GM12878 (cell line): ENCODE data around the gene PLXNA4. TPM values are rescaled to one million over a fixed set of nuclear protein-coding genes. Genes with fewer than 3 reads are reported as not detected.

ENCODE experiments used
- ATAC-seq: fragments of 200-7000 bp; cut with Tn5 transposase; 3 replicates; pipeline ENCODE4 v1.9.1; 2020; ENCODE audit warnings: mild to moderate bottlenecking, moderate library complexity
- BruUV-seq: library from RNA; stranded (reverse); fragments of 400-500 nt; replicated peaks from 2 replicates; lab custom pipeline; 2021; lab: Mats Ljungman, UMichigan
- CTCF ChIA-PET: fragments of 300-600 bp; sonication (Branson Sonifier 250); formaldehyde crosslinking; extraction: SDS; loops from one replicate; lab custom pipeline; 2021; ENCODE audit warnings: inconsistent platforms; lab: Yijun Ruan, JAX
- POLR2A ChIA-PET: fragments of 350-600 bp; formaldehyde crosslinking; extraction: SDS; loops from one replicate; lab custom pipeline; 2021; ENCODE audit warnings: inconsistent platforms; lab: Charles Lee
- RAD21 ChIA-PET: fragments of 300-600 bp; sonication (Branson Sonifier 250); formaldehyde crosslinking; loops from one replicate; lab custom pipeline; 2023; ENCODE audit warnings: antibody characterized with exemption; ENCODE audit not compliant: unreplicated experiment; lab: Charles Lee
- SMC1A ChIA-PET: fragments of 300-600 bp; sonication (Branson Sonifier 250); formaldehyde crosslinking; loops from one replicate; lab custom pipeline; 2023; ENCODE audit not compliant: unreplicated experiment, uncharacterized antibody; lab: Charles Lee
- DNase-seq: peaks from one replicate; pipeline ENCODE4 v3.0.0-alpha.2; 2011; ENCODE audit warnings: low read depth, low spot score
- FAIRE-seq: peaks from 3 replicates; lab custom pipeline; 2011; peaks lifted over from hg19 to GRCh38; lab: Jason Lieb, UNC
- H2AFZ ChIP-seq: 2 replicates; pipeline ENCODE4 v1.6.0; 2011; ENCODE audit warnings: low read depth, low read length, control low read depth; ENCODE audit not compliant: control insufficient read depth
- H3K27ac ChIP-seq: 2 replicates; pipeline ENCODE4 v1.5.1; 2011; ENCODE audit warnings: control low read depth; ENCODE audit not compliant: control insufficient read depth, insufficient read depth
- H3K27me3 ChIP-seq, 2 experiments: replicated peaks in 1 of 2; 2 replicates each; pipeline versions ENCODE4 v1.6.0 to v1.6.1; 2011; ENCODE audit warnings: low read length in 1 of 2; ENCODE audit not compliant: control insufficient read depth in 2 of 2, insufficient read depth in 2 of 2
- H3K36me3 ChIP-seq, 2 experiments: 2 replicates each; pipeline ENCODE4 v1.5.1; 2011; ENCODE audit warnings: low read length in 1 of 2; ENCODE audit not compliant: control insufficient read depth in 2 of 2, insufficient read depth in 2 of 2
- H3K4me1 ChIP-seq: 2 replicates; pipeline ENCODE4 v1.6.1; 2011; ENCODE audit warnings: mild to moderate bottlenecking, low read length, moderate library complexity, mixed read lengths; ENCODE audit not compliant: control insufficient read depth, insufficient read depth
- H3K4me2 ChIP-seq: 2 replicates; pipeline ENCODE4 v1.6.0; 2011; ENCODE audit warnings: control low read depth; ENCODE audit not compliant: control insufficient read depth, insufficient read depth
- H3K4me3 ChIP-seq: fragments of 200-600 bp; sonication (generic); 2 replicates; pipeline ENCODE4 v1.5.1; 2016
- H3K79me2 ChIP-seq: 2 replicates; pipeline ENCODE4 v1.6.0; 2011; ENCODE audit warnings: low read length; ENCODE audit not compliant: control insufficient read depth, insufficient read depth
- H3K9ac ChIP-seq: 2 replicates; pipeline ENCODE4 v1.8.0; 2011; ENCODE audit warnings: low read length, control low read depth, mixed read lengths; ENCODE audit not compliant: control insufficient read depth, insufficient read depth
- H3K9me3 ChIP-seq: replicated peaks from 3 replicates; pipeline ENCODE4 v1.5.1; 2011; ENCODE audit warnings: mild to moderate bottlenecking, low read length; ENCODE audit not compliant: control insufficient read depth, insufficient read depth
- H4K20me1 ChIP-seq: 2 replicates; pipeline ENCODE4 v1.6.0; 2011; ENCODE audit not compliant: control insufficient read depth, insufficient read depth
- EGR1 ChIP-seq, 2 experiments: IDR thresholded peaks; 1 replicate in 1 of 2; 2 replicates in 1 of 2; pipeline ENCODE4 v1.6.1; 2011 to 2012; ENCODE audit warnings: low read depth in 2 of 2, low read length in 2 of 2, borderline replicate concordance in 1 of 2, mild to moderate bottlenecking in 1 of 2, moderate library complexity in 1 of 2
- ETV6 ChIP-seq, 2 experiments: fragments of 450-650 bp in 1 of 2; IDR thresholded peaks in 1 of 2; conservative IDR thresholded peaks in 1 of 2; 2 replicates each; pipeline ENCODE4 v1.6.1; 2014; ENCODE audit warnings: antibody characterized with exemption in 1 of 2, borderline replicate concordance in 1 of 2, low read depth in 1 of 2, mild to moderate bottlenecking in 1 of 2, moderate library complexity in 1 of 2
- MTA2 ChIP-seq: fragments of 450-650 bp; IDR thresholded peaks from 2 replicates; pipeline ENCODE4 v1.6.1; 2016; ENCODE audit warnings: low read depth, mild to moderate bottlenecking, moderate library complexity
- NBN ChIP-seq: fragments of 450-650 bp; IDR thresholded peaks from 2 replicates; pipeline ENCODE4 v1.6.1; 2016
- PML ChIP-seq: IDR thresholded peaks from 2 replicates; pipeline ENCODE4 v1.6.1; 2012; ENCODE audit warnings: low read length, inconsistent platforms
- POLR2AphosphoS2 ChIP-seq: IDR thresholded peaks from 2 replicates; pipeline ENCODE4 v1.6.1; 2011; ENCODE audit warnings: low read depth, mild to moderate bottlenecking, low read length, improper control_type of control experiment, moderate library complexity
- RCOR1 ChIP-seq: conservative IDR thresholded peaks from 2 replicates; pipeline ENCODE4 v1.6.1; 2012; ENCODE audit warnings: low read depth, low read length, improper control_type of control experiment
- SIX5 ChIP-seq: IDR thresholded peaks from 2 replicates; pipeline ENCODE4 v1.6.1; 2011; ENCODE audit warnings: mild to moderate bottlenecking, low read depth, low read length, moderate library complexity; ENCODE audit not compliant: severe bottlenecking
- STAT3 ChIP-seq: IDR thresholded peaks from 2 replicates; pipeline ENCODE4 v1.6.1; 2011; ENCODE audit warnings: low read depth, low read length, improper control_type of control experiment
- SUZ12 ChIP-seq: fragments of 200-600 bp; sonication (generic); IDR thresholded peaks from one replicate; pipeline ENCODE4 v1.6.1; 2018; ENCODE audit warnings: antibody characterized with exemption, mild to moderate bottlenecking; ENCODE audit not compliant: unreplicated experiment
- TCF12 ChIP-seq: IDR thresholded peaks from 2 replicates; pipeline ENCODE4 v1.6.1; 2011; ENCODE audit warnings: low read depth, mild to moderate bottlenecking, low read length
- ZNF207 ChIP-seq: fragments of 450-650 bp; IDR thresholded peaks from 2 replicates; pipeline ENCODE4 v1.6.1; 2014; ENCODE audit warnings: antibody characterized with exemption, mild to moderate bottlenecking, borderline replicate concordance
- ZNF274 ChIP-seq: IDR thresholded peaks from one replicate; pipeline ENCODE4 v1.8.0; 2011; ENCODE audit not compliant: insufficient read length, insufficient read depth
- WGBS: methylation state at CpG from one replicate; pipeline ENCODE4 v1.1.6; 2016; ENCODE audit warnings: low lambda C conversion rate; ENCODE audit not compliant: insufficient replicate concordance, insufficient coverage; ENCODE audit errors: missing lambda C conversion rate; 5-methylcytosine and 5-hydroxymethylcytosine counted together
- in situ Hi-C: fragments of 300-500 bp; cut with MboI; formaldehyde crosslinking; loops from 9 replicates; pipeline ENCODE4 v1.14.3; 2018; ENCODE audit warnings: mixed read lengths
- intact Hi-C: fragments of 100-400 bp; cut with micrococcal nuclease; formaldehyde crosslinking; loops from one replicate; pipeline ENCODE4 v1.14.2; 2022; ENCODE audit not compliant: unreplicated experiment
- polyA plus RNA-seq, 11 experiments: library from polyadenylated mRNA; depleted of rRNA in 4 of 11; unstranded in 6 of 11; stranded (reverse) in 5 of 11; fragments of >200 nt; fragmentation: Nextera tagmentation in 4 of 11; fragmentation: Illumina TruSeq in 1 of 11; extraction: Ambion mirVana in 4 of 11; extraction: Trizol in 1 of 11; gene quantifications; 1 replicate in 1 of 11; 2 replicates in 10 of 11; pipeline versions ENCODE4 v1.2.1 to v1.2.3, GENCODE V29; 2011 to 2016; ENCODE audit warnings: inconsistent platforms in 2 of 11, missing spikeins in 2 of 11, low read depth in 1 of 11
- total RNA-seq, 4 experiments: library from RNA; depleted of rRNA in 3 of 4; stranded (reverse); fragments of >200 nt in 3 of 4; fragmentation: Illumina TruSeq in 1 of 4; extraction: Trizol in 1 of 4; gene quantifications; 2 replicates each; pipeline versions ENCODE4 v1.2.1 to v1.2.3, GENCODE V29; 2013 to 2021
- TF ChIP-seq, protein P1 (sequence below): IDR thresholded peaks from 2 replicates; pipeline ENCODE4 v1.6.1; 2012; ENCODE audit warnings: improper control_type of control experiment, low read depth, low read length; ENCODE audit not compliant: insufficient replicate concordance
- TF ChIP-seq, protein P2 (sequence below): IDR thresholded peaks from 2 replicates; pipeline ENCODE4 v1.6.1; 2011; ENCODE audit warnings: borderline replicate concordance, low read depth, mild to moderate bottlenecking, moderate library complexity, mixed read lengths, low read length; ENCODE audit not compliant: insufficient read depth; ENCODE audit errors: extremely low read length

PLXNA4 gene
- total and polyA plus RNA-seq, 10 of the 15 experiments (the other 5 are each of a cell fraction or from before 2014, with no cell fraction given), result 0.03 TPM; not detected in 9

GRCh38 chr7:132400561-132401142 is 175.6 kb downstream of the PLXNA4 start:
- no peak overlapping the region for H3K27ac ChIP-seq
- WGBS, result 28% methylated on average over 10 of the region's 10 CpGs
- no peak for ATAC-seq
- TF ChIP-seq SUZ12, result no peak
- no peak for TF ChIP-seq TCF12
- no peak for TF ChIP-seq RCOR1
- no peak for TF ChIP-seq STAT3
- TF ChIP-seq, protein P1, sequence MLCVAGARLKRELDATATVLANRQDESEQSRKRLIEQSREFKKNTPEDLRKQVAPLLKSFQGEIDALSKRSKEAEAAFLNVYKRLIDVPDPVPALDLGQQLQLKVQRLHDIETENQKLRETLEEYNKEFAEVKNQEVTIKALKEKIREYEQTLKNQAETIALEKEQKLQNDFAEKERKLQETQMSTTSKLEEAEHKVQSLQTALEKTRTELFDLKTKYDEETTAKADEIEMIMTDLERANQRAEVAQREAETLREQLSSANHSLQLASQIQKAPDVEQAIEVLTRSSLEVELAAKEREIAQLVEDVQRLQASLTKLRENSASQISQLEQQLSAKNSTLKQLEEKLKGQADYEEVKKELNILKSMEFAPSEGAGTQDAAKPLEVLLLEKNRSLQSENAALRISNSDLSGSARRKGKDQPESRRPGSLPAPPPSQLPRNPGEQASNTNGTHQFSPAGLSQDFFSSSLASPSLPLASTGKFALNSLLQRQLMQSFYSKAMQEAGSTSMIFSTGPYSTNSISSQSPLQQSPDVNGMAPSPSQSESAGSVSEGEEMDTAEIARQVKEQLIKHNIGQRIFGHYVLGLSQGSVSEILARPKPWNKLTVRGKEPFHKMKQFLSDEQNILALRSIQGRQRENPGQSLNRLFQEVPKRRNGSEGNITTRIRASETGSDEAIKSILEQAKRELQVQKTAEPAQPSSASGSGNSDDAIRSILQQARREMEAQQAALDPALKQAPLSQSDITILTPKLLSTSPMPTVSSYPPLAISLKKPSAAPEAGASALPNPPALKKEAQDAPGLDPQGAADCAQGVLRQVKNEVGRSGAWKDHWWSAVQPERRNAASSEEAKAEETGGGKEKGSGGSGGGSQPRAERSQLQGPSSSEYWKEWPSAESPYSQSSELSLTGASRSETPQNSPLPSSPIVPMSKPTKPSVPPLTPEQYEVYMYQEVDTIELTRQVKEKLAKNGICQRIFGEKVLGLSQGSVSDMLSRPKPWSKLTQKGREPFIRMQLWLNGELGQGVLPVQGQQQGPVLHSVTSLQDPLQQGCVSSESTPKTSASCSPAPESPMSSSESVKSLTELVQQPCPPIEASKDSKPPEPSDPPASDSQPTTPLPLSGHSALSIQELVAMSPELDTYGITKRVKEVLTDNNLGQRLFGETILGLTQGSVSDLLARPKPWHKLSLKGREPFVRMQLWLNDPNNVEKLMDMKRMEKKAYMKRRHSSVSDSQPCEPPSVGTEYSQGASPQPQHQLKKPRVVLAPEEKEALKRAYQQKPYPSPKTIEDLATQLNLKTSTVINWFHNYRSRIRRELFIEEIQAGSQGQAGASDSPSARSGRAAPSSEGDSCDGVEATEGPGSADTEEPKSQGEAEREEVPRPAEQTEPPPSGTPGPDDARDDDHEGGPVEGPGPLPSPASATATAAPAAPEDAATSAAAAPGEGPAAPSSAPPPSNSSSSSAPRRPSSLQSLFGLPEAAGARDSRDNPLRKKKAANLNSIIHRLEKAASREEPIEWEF, result no peak
- TF ChIP-seq PML, result no peak
- no peak for TF ChIP-seq ZNF274
- TF ChIP-seq MTA2, result no peak
- TF ChIP-seq EGR1 (IDR thresholded peaks at IDR 0.05; ENCODE audit: borderline replicate concordance in 1 of 2, low read depth in 2 of 2, low read length in 2 of 2), result no peak
- TF ChIP-seq SIX5, result no peak
- TF ChIP-seq, protein P2, sequence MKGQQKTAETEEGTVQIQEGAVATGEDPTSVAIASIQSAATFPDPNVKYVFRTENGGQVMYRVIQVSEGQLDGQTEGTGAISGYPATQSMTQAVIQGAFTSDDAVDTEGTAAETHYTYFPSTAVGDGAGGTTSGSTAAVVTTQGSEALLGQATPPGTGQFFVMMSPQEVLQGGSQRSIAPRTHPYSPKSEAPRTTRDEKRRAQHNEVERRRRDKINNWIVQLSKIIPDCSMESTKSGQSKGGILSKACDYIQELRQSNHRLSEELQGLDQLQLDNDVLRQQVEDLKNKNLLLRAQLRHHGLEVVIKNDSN, result no peak
- TF ChIP-seq ZNF207, result no peak
- no peak for TF ChIP-seq NBN
- TF ChIP-seq ETV6 (conservative IDR thresholded peaks at IDR 0.05 in 1 of 2, IDR thresholded peaks at IDR 0.05 in 1 of 2; ENCODE audit: borderline replicate concordance in 1 of 2, low read depth in 1 of 2), result no peak
- no peak for TF ChIP-seq POLR2AphosphoS2
- TF ChIP-seq, all 136 proteins: peak for 0
- ChIA-PET SMC1A (interaction anchor here (0.6 kb wide), 1 partner anchor 116 kb away, joined by 3 read pairs; no protein-coding TSS in a partner anchor), POLR2A (no interaction called here), RAD21 (no interaction called here), CTCF (no interaction called here)
- DNase-seq (no peak), FAIRE-seq (no peak)
- Histone ChIP-seq H3K79me2 (no peaks in the 10 kb centered on the region), H4K20me1 (no peaks in the 10 kb centered on the region), H3K9ac (no peak overlapping the region), H3K9me3 (no peaks in the 10 kb centered on the region), H3K36me3 (no peaks in the 10 kb centered on the region), H3K4me1 (no peaks in the 10 kb centered on the region), H3K4me3 (no peak overlapping the region), H3K4me2 (no peak overlapping the region), H2AFZ (no peak overlapping the region), H3K27me3 (no peaks in the 10 kb centered on the region; a peak in 2 of 4 replicates)
- in situ Hi-C loops (no loop called here), intact Hi-C loops (no loop called here)
- no TSS peak for BruUV-seq
